MM.1S (cell line): ENCODE data around the gene WBP1L.

Experiments
- DNase-seq: peaks from one replicate; pipeline ENCODE4 v3.0.0-alpha.2; 2015
- H2AFZ ChIP-seq: fragments of 300-600 bp; sonication (generic); 2 replicates; pipeline ENCODE4 v1.6.0; 2016; ENCODE audit warnings: antibody characterized with exemption, low read length
- H3F3A ChIP-seq: fragments of 300-600 bp; sonication (generic); 2 replicates; pipeline ENCODE4 v1.6.1; 2016; ENCODE audit warnings: mild to moderate bottlenecking, antibody characterized with exemption, low read length, moderate library complexity, mixed read lengths; ENCODE audit not compliant: insufficient read depth
- H3K27ac ChIP-seq: fragments of 300-600 bp; sonication (generic); 2 replicates; pipeline ENCODE4 v1.5.1; 2016; ENCODE audit warnings: mild to moderate bottlenecking, low read length
- H3K27me3 ChIP-seq: fragments of 300-600 bp; sonication (generic); replicated peaks from 2 replicates; pipeline ENCODE4 v1.6.0; 2016; ENCODE audit warnings: low read length; ENCODE audit not compliant: insufficient read depth
- H3K36me3 ChIP-seq: fragments of 300-600 bp; sonication (generic); replicated peaks from 2 replicates; pipeline ENCODE4 v1.6.1; 2016; ENCODE audit warnings: mild to moderate bottlenecking, low read length, mixed read lengths; ENCODE audit not compliant: insufficient read depth
- H3K4me1 ChIP-seq: fragments of 300-600 bp; sonication (generic); 2 replicates; pipeline ENCODE4 v1.6.1; 2016; ENCODE audit warnings: low read length, mixed read lengths
- H3K4me2 ChIP-seq: fragments of 300-600 bp; sonication (generic); 2 replicates; pipeline ENCODE4 v1.6.0; 2016; ENCODE audit warnings: low read depth, low read length
- H3K4me3 ChIP-seq: fragments of 300-600 bp; sonication (generic); 2 replicates; pipeline ENCODE4 v1.5.1; 2016; ENCODE audit warnings: low read length, mixed read lengths
- H3K79me2 ChIP-seq: fragments of 300-600 bp; sonication (generic); 2 replicates; pipeline ENCODE4 v1.6.1; 2016; ENCODE audit warnings: mixed run types, low read length, mixed read lengths
- H3K9ac ChIP-seq: fragments of 300-600 bp; sonication (generic); 2 replicates; pipeline ENCODE4 v1.6.1; 2016; ENCODE audit warnings: low read length, mixed read lengths
- H3K9me2 ChIP-seq: fragments of 300-600 bp; sonication (generic); replicated peaks from 2 replicates; pipeline ENCODE4 v1.6.1; 2016; ENCODE audit warnings: mild to moderate bottlenecking, low read length, mixed read lengths; ENCODE audit not compliant: insufficient read depth
- H3K9me3 ChIP-seq: fragments of 300-600 bp; sonication (generic); replicated peaks from 2 replicates; pipeline ENCODE4 v1.6.1; 2016; ENCODE audit warnings: mild to moderate bottlenecking, low read length, mixed read lengths; ENCODE audit not compliant: insufficient read depth
- H4K20me1 ChIP-seq: fragments of 300-600 bp; sonication (generic); 2 replicates; pipeline ENCODE4 v1.6.1; 2016; ENCODE audit warnings: mild to moderate bottlenecking, low read length, moderate library complexity, mixed read lengths; ENCODE audit not compliant: insufficient read depth
- EZH2 ChIP-seq: fragments of 300-600 bp; sonication (generic); optimal IDR thresholded peaks from 2 replicates; pipeline ENCODE3; 2017; ENCODE audit warnings: low read depth, mild to moderate bottlenecking, antibody characterized with exemption, low read length, mixed read lengths
- EZH2phosphoT487 ChIP-seq: fragments of 300-600 bp; sonication (generic); IDR thresholded peaks from 2 replicates; pipeline ENCODE4 v1.6.1; 2018; ENCODE audit warnings: antibody characterized with exemption, low read length
- TF ChIP-seq, protein P1 (sequence below): fragments of 300-600 bp; sonication (generic); IDR thresholded peaks from 2 replicates; pipeline ENCODE4 v1.5.1; 2016; ENCODE audit warnings: antibody characterized with exemption, low read length, mixed read lengths

WBP1L gene

DNA sequence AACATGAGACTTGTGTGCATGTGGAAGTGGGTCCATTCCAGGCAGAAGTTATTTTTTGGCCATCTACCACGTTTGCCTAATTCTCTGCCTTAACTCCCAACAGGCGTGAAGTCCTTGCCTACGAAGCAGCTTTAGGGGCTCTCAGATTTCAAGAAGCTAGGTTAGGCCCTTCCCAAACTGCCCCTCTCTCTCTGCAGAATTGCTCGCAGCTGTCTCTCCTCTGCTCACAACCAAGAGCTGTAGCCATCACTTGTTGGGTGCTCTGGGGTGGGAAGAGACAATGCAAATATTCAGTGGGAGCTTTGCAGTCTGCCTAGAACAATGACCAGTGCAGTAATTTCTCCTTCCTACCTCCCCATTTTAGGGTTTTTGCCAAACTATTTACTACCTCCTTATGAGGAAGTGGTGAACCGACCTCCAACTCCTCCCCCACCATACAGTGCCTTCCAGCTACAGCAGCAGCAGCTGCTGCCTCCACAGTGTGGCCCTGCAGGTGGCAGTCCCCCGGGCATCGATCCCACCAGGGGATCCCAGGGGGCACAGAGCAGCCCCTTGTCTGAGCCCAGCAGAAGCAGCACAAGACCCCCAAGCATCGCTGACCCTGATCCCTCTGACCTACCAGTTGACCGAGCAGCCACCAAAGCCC is 68.6 kb downstream of the WBP1L start:
- H3K4me2 ChIP-seq = no peak overlapping the region
- no peak overlapping the region for H3K27ac ChIP-seq
- DNase-seq = no peak
- no peaks in the 10 kb centered on the region for H3K9me2 ChIP-seq
- no peaks in the 10 kb centered on the region for H3K4me1 ChIP-seq
- no peak for TF ChIP-seq EZH2phosphoT487
- TF ChIP-seq, protein P1, sequence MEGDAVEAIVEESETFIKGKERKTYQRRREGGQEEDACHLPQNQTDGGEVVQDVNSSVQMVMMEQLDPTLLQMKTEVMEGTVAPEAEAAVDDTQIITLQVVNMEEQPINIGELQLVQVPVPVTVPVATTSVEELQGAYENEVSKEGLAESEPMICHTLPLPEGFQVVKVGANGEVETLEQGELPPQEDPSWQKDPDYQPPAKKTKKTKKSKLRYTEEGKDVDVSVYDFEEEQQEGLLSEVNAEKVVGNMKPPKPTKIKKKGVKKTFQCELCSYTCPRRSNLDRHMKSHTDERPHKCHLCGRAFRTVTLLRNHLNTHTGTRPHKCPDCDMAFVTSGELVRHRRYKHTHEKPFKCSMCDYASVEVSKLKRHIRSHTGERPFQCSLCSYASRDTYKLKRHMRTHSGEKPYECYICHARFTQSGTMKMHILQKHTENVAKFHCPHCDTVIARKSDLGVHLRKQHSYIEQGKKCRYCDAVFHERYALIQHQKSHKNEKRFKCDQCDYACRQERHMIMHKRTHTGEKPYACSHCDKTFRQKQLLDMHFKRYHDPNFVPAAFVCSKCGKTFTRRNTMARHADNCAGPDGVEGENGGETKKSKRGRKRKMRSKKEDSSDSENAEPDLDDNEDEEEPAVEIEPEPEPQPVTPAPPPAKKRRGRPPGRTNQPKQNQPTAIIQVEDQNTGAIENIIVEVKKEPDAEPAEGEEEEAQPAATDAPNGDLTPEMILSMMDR = no peak
- no peak for TF ChIP-seq EZH2
- H3K79me2 ChIP-seq = peaks cover 10% of the 10 kb centered on the region; the same call in 1 of the 2 replicates
- H3K36me3 ChIP-seq = no peaks in the 10 kb centered on the region
- H3K27me3 ChIP-seq = no peaks in the 10 kb centered on the region
- no peaks in the 10 kb centered on the region for H3F3A ChIP-seq
- no peak overlapping the region for H2AFZ ChIP-seq
- H4K20me1 ChIP-seq = no peaks in the 10 kb centered on the region
- H3K9me3 ChIP-seq = no peaks in the 10 kb centered on the region
- H3K9ac ChIP-seq = no peak overlapping the region
- H3K4me3 ChIP-seq = no peak overlapping the region

GRCh38 chr10:102813017-102813541 is 69.3 kb downstream of the WBP1L start:
- Histone ChIP-seq H3K9me2 (no peaks in the 10 kb centered on the region), H3K9ac (no peak overlapping the region), H3K27ac (no peak overlapping the region), H3K4me1 (no peaks in the 10 kb centered on the region), H2AFZ (no peak overlapping the region), H4K20me1 (no peaks in the 10 kb centered on the region), H3K27me3 (no peaks in the 10 kb centered on the region), H3K36me3 (no peaks in the 10 kb centered on the region), H3K79me2 (peaks cover 8% of the 10 kb centered on the region; the same call in 1 of the 2 replicates), H3K4me2 (no peak overlapping the region), H3K9me3 (no peaks in the 10 kb centered on the region), H3K4me3 (no peak overlapping the region), H3F3A (no peaks in the 10 kb centered on the region)
- DNase-seq = no peak
- TF ChIP-seq EZH2 (no peak), EZH2phosphoT487 (no peak)
- TF ChIP-seq, protein P1 = no peak

- Histone ChIP-seq H3K27ac (no peak overlapping the region), H3K27me3 (no peaks in the 10 kb centered on the region), H2AFZ (no peak overlapping the region), H3K9me2 (no peaks in the 10 kb centered on the region), H3K9me3 (no peaks in the 10 kb centered on the region), H4K20me1 (no peaks in the 10 kb centered on the region), H3K36me3 (no peaks in the 10 kb centered on the region), H3K79me2 (peaks cover under 1% of the 10 kb centered on the region; the same call in 1 of the 2 replicates), H3F3A (no peaks in the 10 kb centered on the region), H3K4me2 (no peak overlapping the region), H3K4me1 (no peaks in the 10 kb centered on the region), H3K9ac (no peak overlapping the region), H3K4me3 (no peak overlapping the region)
- no peak for DNase-seq
- TF ChIP-seq EZH2 (no peak), EZH2phosphoT487 (no peak)
- TF ChIP-seq, protein P1 = no peak
Observed at GRCh38 chr10:102813734-102814452, 70.1 kb downstream of the WBP1L start.
